Colon (tissue), 2 donors: ENCODE results near the gene C2orf78.
"Not testable (repeated sequence)": the region's sequence is repeated elsewhere in the genome, so short reads cannot be mapped to it uniquely, and the experiment has no call there.

Experiments
- FAIRE-seq: peaks from 2 replicates; lab custom pipeline; 2012; peaks lifted over from hg19 to GRCh38; lab: Jason Lieb, UNC
- donor health status: control.
- donor health status: control.

The C2orf78 gene

GRCh38 chr2:73783883-73784282 is at the start of gene C2orf78:
Gene C2orf78 (plus strand): TSS chr2:73784183. CDS start chr2:73784310, 127 bp downstream.
- not testable (repeated sequence) for FAIRE-seq

- no peak for FAIRE-seq
These were observed 47.6 kb upstream of the C2orf78 start for GRCh38 chr2:73736378-73736777.

GRCh38 chr2:73736855-73737779 is 46.9 kb upstream of the C2orf78 start, which contains the start of gene TPRKB:
Gene TPRKB (minus strand): TSS chr2:73737345. CDS start chr2:73734569, 2,776 bp downstream.
- no peak for FAIRE-seq

GRCh38 chr2:73739101-73739500 is 44.9 kb upstream of the C2orf78 start:
- no peak for FAIRE-seq

GRCh38 chr2:73740767-73741166 is 43.2 kb upstream of the C2orf78 start:
- FAIRE-seq, result no peak

GRCh38 chr2:73746015-73746876 is 37.7 kb upstream of the C2orf78 start:
- no peak for FAIRE-seq

- FAIRE-seq, result no peak
These were observed 37.1 kb upstream of the C2orf78 start for GRCh38 chr2:73746877-73747208.

GRCh38 chr2:73749314-73749713 is 34.7 kb upstream of the C2orf78 start:
- no peak for FAIRE-seq

GRCh38 chr2:73754332-73754731 is 29.7 kb upstream of the C2orf78 start:
- FAIRE-seq, result not testable (repeated sequence)

- FAIRE-seq, result no peak
These were observed 24.7 kb upstream of the C2orf78 start for GRCh38 chr2:73759285-73759764.

GRCh38 chr2:73759904-73760303 is 24.1 kb upstream of the C2orf78 start:
- no peak for FAIRE-seq

- no peak for FAIRE-seq
These were observed 21.4 kb upstream of the C2orf78 start for GRCh38 chr2:73762571-73762970.

GRCh38 chr2:73764945-73765344 is 19.0 kb upstream of the C2orf78 start:
- FAIRE-seq, result no peak

GRCh38 chr2:73766349-73766748 is 17.6 kb upstream of the C2orf78 start:
- no peak for FAIRE-seq

- no peak for FAIRE-seq
These were observed 17.0 kb upstream of the C2orf78 start for GRCh38 chr2:73766994-73767393.

- no peak for FAIRE-seq
These were observed 13.3 kb upstream of the C2orf78 start for GRCh38 chr2:73770725-73771124.

- FAIRE-seq, result no peak
These were observed 11.2 kb upstream of the C2orf78 start for GRCh38 chr2:73772819-73773218.

GRCh38 chr2:73776381-73776780 is 7.6 kb upstream of the C2orf78 start:
- no peak for FAIRE-seq

GRCh38 chr2:73776869-73777519 is 7.0 kb upstream of the C2orf78 start:
- FAIRE-seq, result no peak

GRCh38 chr2:73778867-73779466 is 5.0 kb upstream of the C2orf78 start:
- not testable (repeated sequence) for FAIRE-seq

- FAIRE-seq, result no peak
These were observed 4.3 kb upstream of the C2orf78 start, which contains the start of gene DUSP11 for GRCh38 chr2:73779467-73780236. Gene DUSP11 (minus strand): TSS chr2:73780103. CDS start chr2:73779974, 129 bp downstream.
